HEK293T (cell line): ENCODE data around the gene PRSS53.

Experiments
- CTCF ChIA-PET: fragments of 350-600 bp; formaldehyde crosslinking; extraction: SDS; loops from one replicate; lab custom pipeline; 2021; ENCODE audit warnings: antibody characterized with exemption, inconsistent platforms; lab: Yijun Ruan, JAX
- POLR2A ChIA-PET: fragments of 350-600 bp; formaldehyde crosslinking; extraction: SDS; loops from one replicate; lab custom pipeline; 2020; ENCODE audit warnings: antibody characterized with exemption, inconsistent platforms; lab: Yijun Ruan, JAX
- DNase-seq: peaks from one replicate; pipeline ENCODE4 v3.0.0; 2012; ENCODE audit warnings: mixed read lengths; ENCODE audit errors: extremely low spot score
- ARNT ChIP-seq: fragments of 450-650 bp; IDR thresholded peaks from 2 replicates; pipeline ENCODE4 v1.6.1; 2017; ENCODE audit warnings: mild to moderate bottlenecking
- BHLHE40 ChIP-seq: fragments of 450-650 bp; IDR thresholded peaks from 2 replicates; pipeline ENCODE4 v1.6.1; 2016; ENCODE audit warnings: mild to moderate bottlenecking, moderate library complexity, borderline replicate concordance
- CTBP1 ChIP-seq: fragments of 450-650 bp; IDR thresholded peaks from 2 replicates; pipeline ENCODE4 v1.6.1; 2016; ENCODE audit warnings: borderline replicate concordance
- ELF4 ChIP-seq: fragments of 450-650 bp; IDR thresholded peaks from 2 replicates; pipeline ENCODE4 v1.6.1; 2017; ENCODE audit warnings: antibody characterized with exemption
- FOXA1 ChIP-seq: fragments of 450-650 bp; IDR thresholded peaks from 2 replicates; pipeline ENCODE4 v1.6.1; 2016; ENCODE audit warnings: mild to moderate bottlenecking
- FOXK2 ChIP-seq: fragments of 450-650 bp; IDR thresholded peaks from 2 replicates; pipeline ENCODE4 v1.6.1; 2016; ENCODE audit warnings: mild to moderate bottlenecking
- FOXM1 ChIP-seq: fragments of 450-650 bp; IDR thresholded peaks from 2 replicates; pipeline ENCODE4 v1.6.1; 2017; ENCODE audit warnings: mild to moderate bottlenecking, borderline replicate concordance
- HDGF ChIP-seq: fragments of 450-650 bp; IDR thresholded peaks from 2 replicates; pipeline ENCODE4 v1.6.1; 2017; ENCODE audit warnings: antibody characterized with exemption, borderline replicate concordance
- L3MBTL2 ChIP-seq: fragments of 450-650 bp; conservative IDR thresholded peaks from 2 replicates; pipeline ENCODE4 v1.6.1; 2016; ENCODE audit warnings: mild to moderate bottlenecking
- LEF1 ChIP-seq: fragments of 450-650 bp; IDR thresholded peaks from 2 replicates; pipeline ENCODE4 v1.6.1; 2017; ENCODE audit warnings: mild to moderate bottlenecking, borderline replicate concordance
- NFRKB ChIP-seq: fragments of 450-650 bp; IDR thresholded peaks from 2 replicates; pipeline ENCODE4 v1.6.1; 2016; ENCODE audit warnings: mild to moderate bottlenecking, moderate library complexity
- PKNOX1 ChIP-seq: fragments of 450-650 bp; IDR thresholded peaks from 2 replicates; pipeline ENCODE4 v1.6.1; 2016
- SP1 ChIP-seq: fragments of 450-650 bp; IDR thresholded peaks from 2 replicates; pipeline ENCODE4 v1.6.1; 2017
- SUZ12 ChIP-seq: fragments of 450-650 bp; IDR thresholded peaks from 2 replicates; pipeline ENCODE4 v1.6.1; 2016; ENCODE audit warnings: mild to moderate bottlenecking
- TARDBP ChIP-seq: fragments of 450-650 bp; IDR thresholded peaks from 2 replicates; pipeline ENCODE4 v1.6.1; 2016
- ZNF384 ChIP-seq: fragments of 450-650 bp; IDR thresholded peaks from 2 replicates; pipeline ENCODE4 v1.6.1; 2016

The PRSS53 gene

GRCh38 chr16:31077592-31078396, 10.9 kb downstream of the PRSS53 start:
- TF ChIP-seq BHLHE40 = no peak
- no peak for DNase-seq
- CTCF ChIA-PET = no interaction called here
- POLR2A ChIA-PET = interaction anchor here (0.8 to 1.6 kb wide), 3 partner anchors 9 to 64 kb away, joined by 3 to 4 read pairs (median 4); no protein-coding TSS in a partner anchor

GRCh38 chr16:31077024-31077423, 11.7 kb downstream of the PRSS53 start:
- POLR2A ChIA-PET = interaction anchor here (0.8 to 1.6 kb wide), 2 partner anchors 9 to 19 kb away, joined by 4 read pairs; no protein-coding TSS in a partner anchor
- TF ChIP-seq HDGF (no peak), FOXM1 (no peak)
- CTCF ChIA-PET = no interaction called here
- no peak for DNase-seq

- ChIA-PET POLR2A (interaction anchor here (1.2 kb wide), 1 partner anchor 13 kb away, joined by 3 read pairs; the partner anchor contains the start of gene PRSS53), CTCF (no interaction called here)
- no peak for DNase-seq
- no peak for TF ChIP-seq FOXK2
- no peak for TF ChIP-seq FOXA1
- TF ChIP-seq TARDBP = no peak
- no peak for TF ChIP-seq L3MBTL2
- TF ChIP-seq SP1 = no peak
- TF ChIP-seq CTBP1 = no peak
- TF ChIP-seq FOXM1 = no peak
- no peak for TF ChIP-seq ARNT
- no peak for TF ChIP-seq ELF4
These were observed 12.4 kb downstream of the PRSS53 start for GRCh38 chr16:31076319-31076718.

GRCh38 chr16:31074814-31075183, 13.9 kb downstream of the PRSS53 start:
- TF ChIP-seq SP1 (no peak), ZNF384 (no peak), L3MBTL2 (0 out of 2 replicates have a peak, but pooled peaks have one; percentile 1)
- no peak for DNase-seq
- ChIA-PET POLR2A (interaction anchor here (1.0 to 2.8 kb wide), 9 partner anchors 10 to 121 kb away, joined by 3 to 23 read pairs (median 9); partner anchors contain the start of genes KAT8, STX4 and VKORC1), CTCF (no interaction called here)

- ChIA-PET CTCF (interaction anchor here (0.9 to 1.7 kb wide), 2 partner anchors 68 to 83 kb away, joined by 5 to 6 read pairs; no protein-coding TSS in a partner anchor), POLR2A (interaction anchor here (0.6 to 2.8 kb wide), 22 partner anchors 11 to 799 kb away, joined by 3 to 23 read pairs (median 5); partner anchors contain the start of genes HSD3B7, KAT8, STX4 and VKORC1)
- peak; percentile 92 for DNase-seq
- no peak for TF ChIP-seq NFRKB
- TF ChIP-seq SUZ12 = no peak
- peak; percentile 46; the same call in 1 of the 2 replicates for TF ChIP-seq L3MBTL2
- peak; percentile 83 for TF ChIP-seq PKNOX1
- no peak for TF ChIP-seq FOXM1
- TF ChIP-seq HDGF = no peak
- TF ChIP-seq BHLHE40 = no peak
- no peak for TF ChIP-seq ZNF384
- TF ChIP-seq LEF1 = no peak
- no peak for TF ChIP-seq SP1
- TF ChIP-seq ELF4 = peak; percentile 82
- no peak for TF ChIP-seq FOXK2
- no peak for TF ChIP-seq TARDBP
- TF ChIP-seq CTBP1 = peak; percentile 16; the same call in 1 of the 2 replicates
- peak; percentile 93 for TF ChIP-seq ARNT
- no peak for TF ChIP-seq FOXA1
These were observed 14.6 kb downstream of the PRSS53 start, which contains the start of the genes ZNF646 and ZNF668 for GRCh38 chr16:31073970-31074813. TSS of gene ZNF646 (plus strand) at chr16:31074422. CDS start at chr16:31076325, 1,903 bp downstream. TSS of gene ZNF668 (minus strand) at chr16:31074240. CDS start at chr16:31064459, 9,781 bp downstream.

- peak; percentile 88 for DNase-seq
- peak; percentile 15; the same call in 1 of the 2 replicates for TF ChIP-seq CTBP1
- TF ChIP-seq LEF1 = peak; percentile 91
- TF ChIP-seq FOXK2 = no peak
- no peak for TF ChIP-seq SUZ12
- TF ChIP-seq ELF4 = peak; percentile 17; the same call in 1 of the 2 replicates
- no peak for TF ChIP-seq BHLHE40
- TF ChIP-seq SP1 = no peak
- no peak for TF ChIP-seq FOXA1
- TF ChIP-seq FOXM1 = peak; percentile 99
- no peak for TF ChIP-seq ZNF384
- peak; percentile 53 for TF ChIP-seq ARNT
- no peak for TF ChIP-seq TARDBP
- no peak for TF ChIP-seq PKNOX1
- peak; percentile 25; the same call in 1 of the 2 replicates for TF ChIP-seq L3MBTL2
- no peak for TF ChIP-seq NFRKB
- no peak for TF ChIP-seq HDGF
These were observed 15.4 kb downstream of the PRSS53 start for GRCh38 chr16:31073142-31073969.

More at GRCh38 chr16:31073142-31073969, 15.4 kb downstream of the PRSS53 start:
- ChIA-PET POLR2A (interaction anchor here (0.6 to 2.8 kb wide), 23 partner anchors 10 to 800 kb away, joined by 3 to 23 read pairs (median 5); partner anchors contain the start of genes HSD3B7, KAT8, STX4 and VKORC1), CTCF (interaction anchor here (0.6 to 1.7 kb wide), 3 partner anchors 69 to 87 kb away, joined by 3 to 6 read pairs (median 5); no protein-coding TSS in a partner anchor)
